Stimulated activated CD4-positive, alpha-beta T cell treated with anti-CD3 and anti-CD28 coated beads, Interleukin-4, amount 100 ng/mL, for 48 hours (primary cell): ENCODE data around the gene ACACA.

Experiments
- DNase-seq, 2 donors: peaks; one replicate each; pipeline ENCODE4 v3.0.0-alpha.2; 2020; ENCODE audit warnings: low read depth in 2 of 2

Gene ACACA

GRCh38 chr17:37068266-37068665, 338.4 kb downstream of the ACACA start:
- no peak for DNase-seq

GRCh38 chr17:37067555-37068111, 339.0 kb downstream of the ACACA start:
- DNase-seq: no peak

GRCh38 chr17:37066322-37067255, 340.0 kb downstream of the ACACA start:
- DNase-seq: no peak

- DNase-seq: no peak
These were observed 340.9 kb downstream of the ACACA start for GRCh38 chr17:37065486-37066321.

- no peak for DNase-seq
These were observed 341.7 kb downstream of the ACACA start for GRCh38 chr17:37064956-37065355.

GRCh38 chr17:37064206-37064605, 342.4 kb downstream of the ACACA start:
- DNase-seq: no peak

- no peak for DNase-seq
These were observed 344.6 kb downstream of the ACACA start for GRCh38 chr17:37062021-37062420.

- no peak for DNase-seq
These were observed 345.7 kb downstream of the ACACA start for GRCh38 chr17:37060928-37061327.

- DNase-seq: no peak
These were observed 346.5 kb downstream of the ACACA start for GRCh38 chr17:37060094-37060493.

GRCh38 chr17:37059493-37059892, 347.1 kb downstream of the ACACA start:
- DNase-seq: no peak

- DNase-seq: no peak
These were observed 350.0 kb downstream of the ACACA start for GRCh38 chr17:37056622-37057021.

- no peak for DNase-seq
These were observed 351.7 kb downstream of the ACACA start for GRCh38 chr17:37054894-37055293.

- no peak for DNase-seq
These were observed 354.2 kb downstream of the ACACA start for GRCh38 chr17:37052450-37052849.

GRCh38 chr17:37051833-37052232, 354.8 kb downstream of the ACACA start:
- no peak for DNase-seq

GRCh38 chr17:37051381-37051780, 355.3 kb downstream of the ACACA start:
- DNase-seq: no peak

- DNase-seq: no peak
These were observed 355.7 kb downstream of the ACACA start for GRCh38 chr17:37050920-37051319.

GRCh38 chr17:37048811-37049210, 357.8 kb downstream of the ACACA start:
- no peak for DNase-seq

GRCh38 chr17:37047631-37048104, 359.0 kb downstream of the ACACA start:
- peak; percentile 71 to 74 for DNase-seq

- no peak for DNase-seq
These were observed 361.2 kb downstream of the ACACA start for GRCh38 chr17:37045351-37045922.

- DNase-seq: no peak
These were observed 363.4 kb downstream of the ACACA start for GRCh38 chr17:37043201-37043600.

GRCh38 chr17:37041932-37042331, 364.7 kb downstream of the ACACA start:
- no peak for DNase-seq

GRCh38 chr17:37039269-37039668, 367.4 kb downstream of the ACACA start:
- no peak for DNase-seq
